ENCODE data around the gene PTGIS. TPM values are rescaled to one million over a fixed set of nuclear protein-coding genes. Genes with fewer than 3 reads are reported as not detected.
"Not testable (repeated sequence)": the region's sequence is repeated elsewhere in the genome, so short reads cannot be mapped to it uniquely, and the experiment has no call there.

The PTGIS gene
- polyA plus RNA-seq, 1 donor (not counting 4 experiments of a cell fraction or from before 2014, with no cell fraction given) = not detected

DNA sequence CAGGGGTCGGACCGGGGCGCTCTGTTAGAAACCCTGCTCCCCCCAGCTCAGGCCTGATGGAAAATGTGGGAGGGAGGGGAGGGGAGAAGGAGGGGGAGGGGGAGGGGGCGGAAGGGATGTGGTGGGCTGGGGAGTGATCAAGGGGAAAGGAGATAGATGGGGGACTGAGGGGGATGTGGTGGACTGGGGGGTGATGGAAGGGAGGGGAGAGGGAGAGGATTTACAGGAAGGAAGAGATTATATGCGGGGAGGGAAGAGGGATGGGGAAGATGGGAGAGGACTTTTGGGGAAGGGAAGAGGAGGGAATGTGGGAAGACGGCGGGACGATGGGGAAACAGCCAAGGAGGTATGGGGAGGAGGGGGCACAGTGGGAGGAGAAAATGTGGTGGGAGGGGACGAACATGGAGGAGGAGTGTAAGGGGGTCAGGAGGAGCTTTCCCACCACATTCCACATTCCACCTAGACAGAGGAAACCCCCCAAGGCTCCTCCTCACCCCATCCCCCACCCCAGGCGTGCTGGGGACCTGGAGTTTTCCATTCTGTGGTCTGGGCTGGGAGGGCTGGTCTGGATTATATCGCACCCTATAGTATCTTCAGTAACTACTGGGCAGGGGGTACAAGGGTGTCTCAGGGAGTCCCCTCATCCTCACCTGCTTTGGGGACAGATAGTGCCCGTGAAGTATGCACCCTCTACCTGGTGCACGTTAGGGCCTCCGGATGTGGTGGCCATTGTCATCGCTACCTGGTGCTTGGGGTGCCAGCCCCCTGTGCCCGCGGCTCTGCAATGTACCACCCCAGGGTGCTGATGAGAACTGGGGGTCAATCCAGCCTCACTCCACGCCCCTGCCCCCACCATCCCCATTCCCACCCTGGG lies 578 bp upstream of the PTGIS start:
- no peak for DNase-seq (ENCODE audit: low read depth, low spot score)
- H3K27ac ChIP-seq (ENCODE audit: control insufficient read depth, insufficient read depth, low read length) = no peak overlapping the region
- dilution Hi-C loops (cut with MboI; ENCODE audit: extremely low pct_ligation_motif_present, low sequenced_read_pairs) = no loop called here
- no peaks in the 10 kb centered on the region for H4K20me1 ChIP-seq (ENCODE audit: control insufficient read depth, extremely low read depth, insufficient read depth, low read length)
- H3K4me1 ChIP-seq (ENCODE audit: control insufficient read depth, extremely low read depth, insufficient read depth, low read length) = no peaks in the 10 kb centered on the region
- peak; percentile 29 for TF ChIP-seq EZH2 (IDR thresholded peaks at IDR 0.05; ENCODE audit: low read length)
- TF ChIP-seq, protein P1, sequence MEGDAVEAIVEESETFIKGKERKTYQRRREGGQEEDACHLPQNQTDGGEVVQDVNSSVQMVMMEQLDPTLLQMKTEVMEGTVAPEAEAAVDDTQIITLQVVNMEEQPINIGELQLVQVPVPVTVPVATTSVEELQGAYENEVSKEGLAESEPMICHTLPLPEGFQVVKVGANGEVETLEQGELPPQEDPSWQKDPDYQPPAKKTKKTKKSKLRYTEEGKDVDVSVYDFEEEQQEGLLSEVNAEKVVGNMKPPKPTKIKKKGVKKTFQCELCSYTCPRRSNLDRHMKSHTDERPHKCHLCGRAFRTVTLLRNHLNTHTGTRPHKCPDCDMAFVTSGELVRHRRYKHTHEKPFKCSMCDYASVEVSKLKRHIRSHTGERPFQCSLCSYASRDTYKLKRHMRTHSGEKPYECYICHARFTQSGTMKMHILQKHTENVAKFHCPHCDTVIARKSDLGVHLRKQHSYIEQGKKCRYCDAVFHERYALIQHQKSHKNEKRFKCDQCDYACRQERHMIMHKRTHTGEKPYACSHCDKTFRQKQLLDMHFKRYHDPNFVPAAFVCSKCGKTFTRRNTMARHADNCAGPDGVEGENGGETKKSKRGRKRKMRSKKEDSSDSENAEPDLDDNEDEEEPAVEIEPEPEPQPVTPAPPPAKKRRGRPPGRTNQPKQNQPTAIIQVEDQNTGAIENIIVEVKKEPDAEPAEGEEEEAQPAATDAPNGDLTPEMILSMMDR (optimal IDR thresholded peaks at IDR 0.05 in 1 of 3, IDR thresholded peaks at IDR 0.05 in 1 of 3, conservative IDR thresholded peaks at IDR 0.05 in 1 of 3; ENCODE audit: extremely low read depth in 1 of 3, insufficient read depth in 2 of 3, low read length in 3 of 3) = no peak
- H2AFZ ChIP-seq (ENCODE audit: control insufficient read depth, low read length) = no peak overlapping the region
- no peak for FAIRE-seq
- H3K27me3 ChIP-seq (ENCODE audit: control insufficient read depth, extremely low read depth, insufficient read depth, low read length) = peaks cover 56% of the 10 kb centered on the region
- H3K4me3 ChIP-seq (ENCODE audit: control insufficient read depth in 2 of 3, extremely low read depth in 1 of 3, insufficient read depth in 2 of 3, low read depth in 1 of 3, low read length in 3 of 3) = no peak overlapping the region
- no peak overlapping the region for H3K9ac ChIP-seq (ENCODE audit: control insufficient read depth, extremely low read depth, insufficient read depth, low read length)
- H3K36me3 ChIP-seq (ENCODE audit: control insufficient read depth in 2 of 2, extremely low read depth in 1 of 2, insufficient read depth in 2 of 2, low read length in 2 of 2) = no peaks in the 10 kb centered on the region
- no peaks in the 10 kb centered on the region for H3K9me1 ChIP-seq (ENCODE audit: control insufficient read depth, extremely low read depth, insufficient read depth, low read length)
- no peaks in the 10 kb centered on the region for H3K79me2 ChIP-seq (ENCODE audit: control insufficient read depth, insufficient read depth, low read length)
- H3K9me3 ChIP-seq (ENCODE audit: control insufficient read depth, low read depth, low read length) = no peaks in the 10 kb centered on the region
- H3K4me2 ChIP-seq (ENCODE audit: control insufficient read depth, extremely low read depth, insufficient read depth, low read depth, low read length) = no peak overlapping the region

DNA sequence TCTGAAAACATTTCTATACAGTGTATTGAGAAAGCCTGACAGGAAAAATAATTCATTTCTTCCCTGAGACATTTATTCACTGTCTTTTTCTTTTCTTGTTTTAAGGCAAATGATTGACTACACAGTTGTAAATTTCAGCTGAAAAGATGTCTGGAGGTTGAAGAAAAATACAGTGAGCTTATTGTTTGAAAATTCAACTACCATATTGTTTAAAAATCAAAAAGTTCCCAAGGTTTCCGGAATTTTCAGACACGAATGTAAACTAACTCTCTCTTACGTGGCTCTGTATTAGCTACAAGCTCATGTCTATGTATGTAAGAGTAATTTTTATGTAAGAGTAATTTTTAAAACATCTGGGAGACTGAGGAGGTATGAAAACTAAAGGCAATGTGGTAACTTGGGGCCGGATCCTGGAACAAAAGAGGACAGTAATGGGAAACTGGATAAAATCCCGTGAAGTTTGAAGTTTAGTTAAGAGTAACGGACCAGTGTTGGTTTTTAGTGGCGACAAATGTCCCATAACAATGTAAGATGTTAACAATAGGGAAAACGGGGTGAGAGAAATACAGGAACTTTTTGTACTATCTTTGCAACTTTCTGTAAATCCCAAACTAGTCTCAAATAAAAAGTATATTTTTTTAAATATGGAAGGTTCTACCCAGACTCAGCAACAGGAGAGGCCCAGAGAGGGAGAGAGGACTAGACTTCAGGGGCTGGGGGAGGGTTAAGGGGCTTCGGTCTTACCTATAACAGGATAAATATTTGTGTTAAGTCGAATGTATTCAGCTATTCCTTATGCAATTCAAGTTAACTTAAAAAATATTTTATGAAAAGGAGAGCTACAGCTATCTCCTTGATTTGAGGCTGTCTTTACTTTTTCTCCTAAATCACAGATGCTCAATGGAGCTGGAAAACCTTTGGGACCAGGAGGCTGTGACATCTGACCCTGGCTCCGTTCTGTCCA lies 1.3 kb downstream of the PTGIS start:
- no peaks in the 10 kb centered on the region for H4K20me1 ChIP-seq (ENCODE audit: control insufficient read depth, extremely low read depth, insufficient read depth, low read length)
- H3K27ac ChIP-seq (ENCODE audit: control insufficient read depth, insufficient read depth, low read length) = no peak overlapping the region
- no peaks in the 10 kb centered on the region for H3K9me1 ChIP-seq (ENCODE audit: control insufficient read depth, extremely low read depth, insufficient read depth, low read length)
- peaks cover 57% of the 10 kb centered on the region for H3K27me3 ChIP-seq (ENCODE audit: control insufficient read depth, extremely low read depth, insufficient read depth, low read length)
- H3K4me1 ChIP-seq (ENCODE audit: control insufficient read depth, extremely low read depth, insufficient read depth, low read length) = no peaks in the 10 kb centered on the region
- H3K9me3 ChIP-seq (ENCODE audit: control insufficient read depth, low read depth, low read length) = no peaks in the 10 kb centered on the region
- H3K4me2 ChIP-seq (ENCODE audit: control insufficient read depth, extremely low read depth, insufficient read depth, low read depth, low read length) = no peak overlapping the region
- H3K4me3 ChIP-seq (ENCODE audit: control insufficient read depth in 2 of 3, extremely low read depth in 1 of 3, insufficient read depth in 2 of 3, low read depth in 1 of 3, low read length in 3 of 3) = no peak overlapping the region
- DNase-seq (ENCODE audit: low read depth, low spot score) (no peak), FAIRE-seq (no peak)
- dilution Hi-C loops (cut with MboI; ENCODE audit: extremely low pct_ligation_motif_present, low sequenced_read_pairs) = no loop called here
- H3K36me3 ChIP-seq (ENCODE audit: control insufficient read depth in 2 of 2, extremely low read depth in 1 of 2, insufficient read depth in 2 of 2, low read length in 2 of 2) = no peaks in the 10 kb centered on the region
- H3K9ac ChIP-seq (ENCODE audit: control insufficient read depth, extremely low read depth, insufficient read depth, low read length) = no peak overlapping the region
- H2AFZ ChIP-seq (ENCODE audit: control insufficient read depth, low read length) = no peak overlapping the region
- no peak for TF ChIP-seq EZH2 (IDR thresholded peaks at IDR 0.05; ENCODE audit: low read length)
- TF ChIP-seq, protein P1 (optimal IDR thresholded peaks at IDR 0.05 in 1 of 3, IDR thresholded peaks at IDR 0.05 in 1 of 3, conservative IDR thresholded peaks at IDR 0.05 in 1 of 3; ENCODE audit: extremely low read depth in 1 of 3, insufficient read depth in 2 of 3, low read length in 3 of 3) = no peak
- no peaks in the 10 kb centered on the region for H3K79me2 ChIP-seq (ENCODE audit: control insufficient read depth, insufficient read depth, low read length)

DNA sequence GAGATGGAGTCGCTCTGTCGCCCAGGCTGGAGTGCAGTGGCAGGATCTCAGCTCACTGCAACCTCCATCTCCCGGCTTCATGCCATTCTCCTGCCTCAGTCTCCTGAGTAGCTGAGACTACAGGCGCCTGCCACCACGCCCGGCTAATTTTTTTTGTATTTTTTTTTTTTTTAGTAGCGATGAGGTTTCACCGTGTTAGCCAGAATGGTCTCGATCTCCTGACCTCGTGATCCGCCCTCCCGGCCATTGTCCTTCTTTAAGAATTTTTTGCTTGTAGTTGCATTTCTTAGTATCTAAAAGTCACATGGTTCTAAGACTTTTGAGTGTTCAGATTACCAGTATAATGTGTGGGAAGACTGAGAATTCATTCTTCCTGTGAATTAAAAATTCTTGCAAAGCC lies 2.9 kb downstream of the PTGIS start:
- H3K4me3 ChIP-seq (ENCODE audit: control insufficient read depth in 2 of 3, extremely low read depth in 1 of 3, insufficient read depth in 2 of 3, low read depth in 1 of 3, low read length in 3 of 3); H3K79me2 ChIP-seq (ENCODE audit: control insufficient read depth, insufficient read depth, low read length); H3K9me1 ChIP-seq (ENCODE audit: control insufficient read depth, extremely low read depth, insufficient read depth, low read length); H3K27ac ChIP-seq (ENCODE audit: control insufficient read depth, insufficient read depth, low read length); dilution Hi-C loops (cut with MboI; ENCODE audit: extremely low pct_ligation_motif_present, low sequenced_read_pairs); H3K9ac ChIP-seq (ENCODE audit: control insufficient read depth, extremely low read depth, insufficient read depth, low read length); DNase-seq (ENCODE audit: low read depth, low spot score); H4K20me1 ChIP-seq (ENCODE audit: control insufficient read depth, extremely low read depth, insufficient read depth, low read length); H3K36me3 ChIP-seq (ENCODE audit: control insufficient read depth in 2 of 2, extremely low read depth in 1 of 2, insufficient read depth in 2 of 2, low read length in 2 of 2); H3K9me3 ChIP-seq (ENCODE audit: control insufficient read depth, low read depth, low read length); H3K4me2 ChIP-seq (ENCODE audit: control insufficient read depth, extremely low read depth, insufficient read depth, low read depth, low read length); FAIRE-seq; H3K4me1 ChIP-seq (ENCODE audit: control insufficient read depth, extremely low read depth, insufficient read depth, low read length); H2AFZ ChIP-seq (ENCODE audit: control insufficient read depth, low read length): not testable (repeated sequence)
- peaks cover 44% of the 10 kb centered on the region for H3K27me3 ChIP-seq (ENCODE audit: control insufficient read depth, extremely low read depth, insufficient read depth, low read length)

Data from keratinocyte (primary cell).